OCI-LY7 (cell line): ENCODE measurements around the gene PFKFB4. TPM values are rescaled to one million over a fixed set of nuclear protein-coding genes. Genes with fewer than 3 reads are reported as not detected.

Source experiments
- BruUV-seq: library from RNA; stranded (reverse); fragments of 400-500 nt; replicated peaks from 2 replicates; lab custom pipeline; 2021; lab: Mats Ljungman, UMichigan
- CTCF ChIA-PET: fragments of 300-600 bp; sonication (Branson Sonifier 250); formaldehyde crosslinking; loops from one replicate; lab custom pipeline; 2022; ENCODE audit warnings: antibody characterized with exemption; ENCODE audit not compliant: unreplicated experiment; lab: Charles Lee
- POLR2A ChIA-PET: fragments of 300-600 bp; sonication (Branson Sonifier 250); formaldehyde crosslinking; loops from one replicate; lab custom pipeline; 2022; ENCODE audit warnings: antibody characterized with exemption; lab: Charles Lee
- DNase-seq: peaks from one replicate; pipeline ENCODE4 v3.0.0-alpha.2; 2015; ENCODE audit warnings: low spot score
- H2AFZ ChIP-seq: fragments of 200-600 bp; sonication (generic), shearing (Covaris generic); 2 replicates; pipeline ENCODE4 v1.6.1; 2014; ENCODE audit warnings: mild to moderate bottlenecking, antibody characterized with exemption, low read length, moderate library complexity
- H3K27ac ChIP-seq: fragments of 200-600 bp; sonication (generic); 2 replicates; pipeline ENCODE4 v1.5.1; 2014; ENCODE audit warnings: mixed run types, low read depth, mild to moderate bottlenecking, moderate library complexity, low read length, inconsistent platforms; ENCODE audit not compliant: poor library complexity, severe bottlenecking
- H3K36me3 ChIP-seq: fragments of 200-600 bp; sonication (generic); 2 replicates; pipeline ENCODE4 v1.6.1; 2014; ENCODE audit warnings: mild to moderate bottlenecking, antibody characterized with exemption, low read length, moderate library complexity, mixed read lengths; ENCODE audit not compliant: insufficient read depth
- H3K4me1 ChIP-seq: fragments of 200-600 bp; sonication (generic); 2 replicates; pipeline ENCODE4 v1.5.1; 2014; ENCODE audit warnings: mild to moderate bottlenecking, low read length; ENCODE audit not compliant: insufficient read depth, poor library complexity, severe bottlenecking
- H3K4me2 ChIP-seq: fragments of 200-600 bp; sonication (generic); 2 replicates; pipeline ENCODE4 v1.6.1; 2014; ENCODE audit warnings: mild to moderate bottlenecking, low read length
- H3K4me3 ChIP-seq: fragments of 200-600 bp; sonication (generic); 2 replicates; pipeline ENCODE4 v1.5.1; 2014; ENCODE audit warnings: mild to moderate bottlenecking, low read depth, low read length; ENCODE audit not compliant: poor library complexity, severe bottlenecking
- H3K79me2 ChIP-seq: fragments of 200-600 bp; sonication (generic); 2 replicates; pipeline ENCODE4 v1.6.1; 2016; ENCODE audit warnings: low read depth, mild to moderate bottlenecking, low read length, moderate library complexity, mixed read lengths; ENCODE audit not compliant: insufficient read depth
- H3K9me2 ChIP-seq: fragments of 200-600 bp; sonication (generic); 2 replicates; pipeline ENCODE4 v1.6.1; 2016; ENCODE audit warnings: mild to moderate bottlenecking, low read length, mixed read lengths; ENCODE audit not compliant: insufficient read depth
- H3K9me3 ChIP-seq: fragments of 200-600 bp; sonication (generic); 2 replicates; pipeline ENCODE4 v1.6.1; 2014; ENCODE audit warnings: mild to moderate bottlenecking, mixed run types, low read length, mixed read lengths
- H4K20me1 ChIP-seq: fragments of 200-600 bp; sonication (generic); 2 replicates; pipeline ENCODE4 v1.6.1; 2014; ENCODE audit warnings: mild to moderate bottlenecking, antibody characterized with exemption, low read length, moderate library complexity, mixed read lengths; ENCODE audit not compliant: insufficient read depth
- CTCF ChIP-seq: fragments of 200-600 bp; sonication (generic); conservative IDR thresholded peaks from 2 replicates; pipeline ENCODE4 v1.5.1; 2014; ENCODE audit warnings: mild to moderate bottlenecking, antibody characterized with exemption, low read length, moderate library complexity, mixed read lengths
- EZH2phosphoT487 ChIP-seq: fragments of 200-600 bp; sonication (generic); IDR thresholded peaks from 2 replicates; pipeline ENCODE4 v1.6.1; 2018; ENCODE audit warnings: low read depth, borderline replicate concordance, mild to moderate bottlenecking, mixed run types, antibody characterized with exemption, low read length, moderate library complexity, mixed read lengths
- intact Hi-C: fragments of 100-400 bp; cut with micrococcal nuclease; formaldehyde crosslinking; loops from one replicate; pipeline ENCODE4 v1.10.0; 2022; ENCODE audit not compliant: unreplicated experiment
- total RNA-seq, 2 experiments: library from RNA; depleted of rRNA in 1 of 2; stranded (reverse); fragments of >200 nt in 1 of 2; shearing (Covaris generic) in 1 of 2; gene quantifications; 2 replicates each; pipeline ENCODE4 v1.2.3, GENCODE V29; 2014 to 2022

PFKFB4 gene
- total RNA-seq, 2 experiments from 2014 or later = 5.0 to 29.0 TPM

GRCh38 chr3:48511551-48511950, 45.1 kb downstream of the PFKFB4 start:
- CTCF ChIA-PET = no interaction called here
- intact Hi-C loops = no loop called here
- Histone ChIP-seq H2AFZ (no peak overlapping the region), H3K79me2 (no peaks in the 10 kb centered on the region), H3K4me2 (no peak overlapping the region), H3K4me3 (no peak overlapping the region), H3K9me3 (no peaks in the 10 kb centered on the region), H3K27ac (no peak overlapping the region), H3K36me3 (no peaks in the 10 kb centered on the region), H4K20me1 (no peaks in the 10 kb centered on the region), H3K4me1 (peaks cover 18% of the 10 kb centered on the region), H3K9me2 (no peaks in the 10 kb centered on the region)
- POLR2A ChIA-PET = interaction anchor here (0.7 kb wide), 1 partner anchor 38 kb away, joined by 6 read pairs; no protein-coding TSS in a partner anchor
- no TSS peak for BruUV-seq
- no peak for DNase-seq
- TF ChIP-seq CTCF = no peak
- TF ChIP-seq EZH2phosphoT487 = no peak

GRCh38 chr3:48507256-48508061, 49.1 kb downstream of the PFKFB4 start:
- intact Hi-C loops = loop anchor here (1.0 to 5.0 kb wide), 4 partner anchors 40 to 107 kb away; a partner anchor contains a TSS
- H3K4me2 ChIP-seq = no peak overlapping the region
- no peaks in the 10 kb centered on the region for H3K79me2 ChIP-seq
- no peak overlapping the region for H3K4me3 ChIP-seq
- no peaks in the 10 kb centered on the region for H3K9me2 ChIP-seq
- BruUV-seq = no TSS peak
- H4K20me1 ChIP-seq = no peaks in the 10 kb centered on the region
- ChIA-PET POLR2A (interaction anchor here (0.7 to 1.8 kb wide), 3 partner anchors 25 to 623 kb away, joined by 3 to 4 read pairs (median 3); no protein-coding TSS in a partner anchor), CTCF (interaction anchor here (0.7 to 1.1 kb wide), 5 partner anchors 34 to 135 kb away, joined by 3 to 8 read pairs (median 3); partner anchors contain the start of gene FBXW12)
- no peak overlapping the region for H2AFZ ChIP-seq
- H3K4me1 ChIP-seq = no peaks in the 10 kb centered on the region
- peak; percentile 78 for DNase-seq
- H3K9me3 ChIP-seq = no peaks in the 10 kb centered on the region
- H3K27ac ChIP-seq = no peak overlapping the region
- H3K36me3 ChIP-seq = no peaks in the 10 kb centered on the region
- TF ChIP-seq CTCF (peak; percentile 87), EZH2phosphoT487 (no peak)
